Liver (tissue), 3 donors: ENCODE measurements around the gene MRTFB.

ENCODE experiments used
- HNF4G ChIP-seq: IDR thresholded peaks from 2 replicates; pipeline ENCODE4 v1.6.1; 2016; ENCODE audit warnings: antibody characterized with exemption
- TAF1 ChIP-seq: conservative IDR thresholded peaks from 2 replicates; pipeline ENCODE4 v1.6.1; 2016; ENCODE audit warnings: antibody characterized with exemption, mild to moderate bottlenecking
- YY1 ChIP-seq: IDR thresholded peaks from 2 replicates; pipeline ENCODE4 v1.6.1; 2016; ENCODE audit warnings: antibody characterized with exemption, mild to moderate bottlenecking
- TF ChIP-seq, protein P1 (sequence below): IDR thresholded peaks from 2 replicates; pipeline ENCODE4 v1.6.1; 2016; ENCODE audit warnings: antibody characterized with exemption
- TF ChIP-seq, protein P2 (sequence below): IDR thresholded peaks from 2 replicates; pipeline ENCODE4 v1.6.1; 2016; ENCODE audit warnings: antibody characterized with exemption
- TF ChIP-seq, protein P3 (sequence below): fragments of 150-350 bp; IDR thresholded peaks from 2 replicates; pipeline ENCODE4 v1.5.1; 2017; ENCODE audit warnings: improper control_type of control experiment, low read depth, low read length; ENCODE audit not compliant: missing input control
- donor health status: healthy.
- donor health status: healthy.

DNA sequence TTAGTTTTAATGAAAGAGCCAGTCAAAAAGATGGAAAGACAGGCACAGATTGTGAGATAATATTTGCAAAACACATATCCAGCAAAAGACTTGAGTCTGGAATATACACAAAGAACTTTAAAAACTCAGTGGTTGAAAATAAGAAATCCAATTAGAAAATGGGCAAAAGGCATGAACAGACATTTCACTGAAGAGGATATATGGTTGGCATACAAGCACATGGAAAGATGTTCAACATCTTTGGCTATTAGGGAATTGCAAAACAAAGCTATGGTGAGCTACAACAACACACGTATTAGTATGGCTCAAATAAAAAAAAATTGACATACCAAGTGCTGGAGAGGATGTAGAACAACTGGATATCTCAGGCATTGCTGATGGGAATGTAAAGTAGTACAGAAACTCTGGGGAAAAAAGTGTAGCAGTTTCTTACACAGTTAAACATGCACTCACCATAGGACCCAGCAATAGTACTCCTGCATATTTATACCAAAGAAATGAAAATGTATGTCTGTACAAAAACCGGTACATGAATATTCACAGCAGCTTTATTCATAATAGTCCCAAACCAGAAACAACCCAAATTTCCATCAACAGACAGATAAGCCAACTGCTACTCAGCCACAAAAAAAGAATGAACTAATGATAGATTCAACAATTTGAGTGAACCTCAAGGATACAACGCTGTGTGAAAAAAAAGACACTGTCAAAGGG, 44.4 kb upstream of the MRTFB start:
- TF ChIP-seq, protein P1, sequence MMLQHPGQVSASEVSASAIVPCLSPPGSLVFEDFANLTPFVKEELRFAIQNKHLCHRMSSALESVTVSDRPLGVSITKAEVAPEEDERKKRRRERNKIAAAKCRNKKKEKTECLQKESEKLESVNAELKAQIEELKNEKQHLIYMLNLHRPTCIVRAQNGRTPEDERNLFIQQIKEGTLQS = no peak
- TF ChIP-seq, protein P2, sequence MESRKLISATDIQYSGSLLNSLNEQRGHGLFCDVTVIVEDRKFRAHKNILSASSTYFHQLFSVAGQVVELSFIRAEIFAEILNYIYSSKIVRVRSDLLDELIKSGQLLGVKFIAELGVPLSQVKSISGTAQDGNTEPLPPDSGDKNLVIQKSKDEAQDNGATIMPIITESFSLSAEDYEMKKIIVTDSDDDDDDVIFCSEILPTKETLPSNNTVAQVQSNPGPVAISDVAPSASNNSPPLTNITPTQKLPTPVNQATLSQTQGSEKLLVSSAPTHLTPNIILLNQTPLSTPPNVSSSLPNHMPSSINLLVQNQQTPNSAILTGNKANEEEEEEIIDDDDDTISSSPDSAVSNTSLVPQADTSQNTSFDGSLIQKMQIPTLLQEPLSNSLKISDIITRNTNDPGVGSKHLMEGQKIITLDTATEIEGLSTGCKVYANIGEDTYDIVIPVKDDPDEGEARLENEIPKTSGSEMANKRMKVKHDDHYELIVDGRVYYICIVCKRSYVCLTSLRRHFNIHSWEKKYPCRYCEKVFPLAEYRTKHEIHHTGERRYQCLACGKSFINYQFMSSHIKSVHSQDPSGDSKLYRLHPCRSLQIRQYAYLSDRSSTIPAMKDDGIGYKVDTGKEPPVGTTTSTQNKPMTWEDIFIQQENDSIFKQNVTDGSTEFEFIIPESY = no peak
- TF ChIP-seq, protein P3, sequence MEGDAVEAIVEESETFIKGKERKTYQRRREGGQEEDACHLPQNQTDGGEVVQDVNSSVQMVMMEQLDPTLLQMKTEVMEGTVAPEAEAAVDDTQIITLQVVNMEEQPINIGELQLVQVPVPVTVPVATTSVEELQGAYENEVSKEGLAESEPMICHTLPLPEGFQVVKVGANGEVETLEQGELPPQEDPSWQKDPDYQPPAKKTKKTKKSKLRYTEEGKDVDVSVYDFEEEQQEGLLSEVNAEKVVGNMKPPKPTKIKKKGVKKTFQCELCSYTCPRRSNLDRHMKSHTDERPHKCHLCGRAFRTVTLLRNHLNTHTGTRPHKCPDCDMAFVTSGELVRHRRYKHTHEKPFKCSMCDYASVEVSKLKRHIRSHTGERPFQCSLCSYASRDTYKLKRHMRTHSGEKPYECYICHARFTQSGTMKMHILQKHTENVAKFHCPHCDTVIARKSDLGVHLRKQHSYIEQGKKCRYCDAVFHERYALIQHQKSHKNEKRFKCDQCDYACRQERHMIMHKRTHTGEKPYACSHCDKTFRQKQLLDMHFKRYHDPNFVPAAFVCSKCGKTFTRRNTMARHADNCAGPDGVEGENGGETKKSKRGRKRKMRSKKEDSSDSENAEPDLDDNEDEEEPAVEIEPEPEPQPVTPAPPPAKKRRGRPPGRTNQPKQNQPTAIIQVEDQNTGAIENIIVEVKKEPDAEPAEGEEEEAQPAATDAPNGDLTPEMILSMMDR = no peak
- TF ChIP-seq HNF4G = no peak
- no peak for TF ChIP-seq YY1
- TF ChIP-seq TAF1 = no peak
